ENCODE measurements around the gene SH2D1A.
"Not testable (repeated sequence)": the region's sequence is repeated elsewhere in the genome, so short reads cannot be mapped to it uniquely, and the experiment has no call there.

SH2D1A gene

GRCh38 chrX:124346117-124346876 lies at the start of gene SH2D1A:
Gene SH2D1A, plus strand, starts transcription at chrX:124346563. Its CDS starts 80 bp downstream, at chrX:124346643.
- no peak for DNase-seq (ENCODE audit: low read depth)

- DNase-seq (ENCODE audit: low read depth): not testable (repeated sequence)
These were observed 47.0 kb upstream of the SH2D1A start for GRCh38 chrX:124299323-124299722.

- DNase-seq (ENCODE audit: low read depth): no peak
These were observed 46.0 kb upstream of the SH2D1A start for GRCh38 chrX:124300405-124300804.

GRCh38 chrX:124307253-124307907 lies 39.0 kb upstream of the SH2D1A start:
- DNase-seq (ENCODE audit: low read depth): no peak

- no peak for DNase-seq (ENCODE audit: low read depth)
These were observed 20.6 kb upstream of the SH2D1A start for GRCh38 chrX:124325732-124326131.

- no peak for DNase-seq (ENCODE audit: low read depth)
These were observed 17.6 kb upstream of the SH2D1A start for GRCh38 chrX:124328765-124329164.

- no peak for DNase-seq (ENCODE audit: low read depth)
These were observed 13.6 kb upstream of the SH2D1A start, which contains the start of gene TEX13D for GRCh38 chrX:124332481-124333424. Gene TEX13D, plus strand, starts transcription at chrX:124332660. Its CDS starts 258 bp downstream, at chrX:124332918.

- no peak for DNase-seq (ENCODE audit: low read depth)
These were observed 12.5 kb upstream of the SH2D1A start for GRCh38 chrX:124333862-124334261.

GRCh38 chrX:124334555-124334954 lies 11.8 kb upstream of the SH2D1A start:
- DNase-seq (ENCODE audit: low read depth): not testable (repeated sequence)

- DNase-seq (ENCODE audit: low read depth): no peak
These were observed 10.8 kb upstream of the SH2D1A start for GRCh38 chrX:124335598-124335997.

GRCh38 chrX:124337916-124338315 lies 8.4 kb upstream of the SH2D1A start:
- no peak for DNase-seq (ENCODE audit: low read depth)

- no peak for DNase-seq (ENCODE audit: low read depth)
These were observed 7.4 kb upstream of the SH2D1A start for GRCh38 chrX:124338733-124339514.

- no peak for DNase-seq (ENCODE audit: low read depth)
These were observed 4.8 kb upstream of the SH2D1A start for GRCh38 chrX:124341396-124342132.

- no peak for DNase-seq (ENCODE audit: low read depth)
These were observed 4.0 kb upstream of the SH2D1A start for GRCh38 chrX:124342174-124342867.

- no peak for DNase-seq (ENCODE audit: low read depth)
These were observed 3.3 kb upstream of the SH2D1A start for GRCh38 chrX:124343016-124343415.

GRCh38 chrX:124344246-124344645 lies 2.1 kb upstream of the SH2D1A start:
- no peak for DNase-seq (ENCODE audit: low read depth)

GRCh38 chrX:124346877-124347241 lies 496 bp downstream of the SH2D1A start:
- no peak for DNase-seq (ENCODE audit: low read depth)

- DNase-seq (ENCODE audit: low read depth): peak; percentile 42
These were observed 879 bp downstream of the SH2D1A start for GRCh38 chrX:124347242-124347641.

- DNase-seq (ENCODE audit: low read depth): no peak
These were observed 1.8 kb downstream of the SH2D1A start for GRCh38 chrX:124348182-124348581.

- no peak for DNase-seq (ENCODE audit: low read depth)
These were observed 2.6 kb downstream of the SH2D1A start for GRCh38 chrX:124348885-124349453.
